Left lung (tissue), 10 donors: ENCODE measurements around the gene CLCN5. TPM values are rescaled to one million over a fixed set of nuclear protein-coding genes. Genes with fewer than 3 reads are reported as not detected.

Source experiments
- ATAC-seq: fragments of 200-7000 bp; cut with Tn5 transposase; one replicate; pipeline ENCODE4 v1.9.1; 2020; ENCODE audit warnings: moderate library complexity
- DNase-seq, 4 donors: peaks; one replicate each; pipeline ENCODE4 v3.0.0-alpha.2; 2013 to 2020
- H3K27ac ChIP-seq, 2 donors: fragments of 200-600 bp; sonication (generic) in 1 of 2; one replicate each; pipeline versions ENCODE4 v1.5.0 to v1.8.0; 2020 to 2021
- H3K27me3 ChIP-seq, 2 donors: fragments of 200-600 bp; sonication (generic) in 1 of 2; one replicate each; pipeline versions ENCODE4 v1.5.0 to v1.8.0; 2020 to 2021
- H3K36me3 ChIP-seq, 2 donors: fragments of 200-600 bp; sonication (generic) in 1 of 2; one replicate each; pipeline versions ENCODE4 v1.5.0 to v1.8.0; 2020 to 2021
- H3K4me1 ChIP-seq, 2 donors: fragments of 200-600 bp; one replicate each; pipeline ENCODE4 v1.8.0; 2021
- H3K4me3 ChIP-seq, 2 donors: fragments of 200-600 bp; sonication (generic) in 1 of 2; one replicate each; pipeline versions ENCODE4 v1.5.0 to v1.8.0; 2020 to 2021; ENCODE audit warnings: mild to moderate bottlenecking in 1 of 2
- H3K9me3 ChIP-seq, 2 donors: fragments of 200-600 bp; sonication (generic) in 1 of 2; one replicate each; pipeline versions ENCODE4 v1.5.0 to v1.8.0; 2020 to 2021
- intact Hi-C, 2 donors: fragments of 100-400 bp; cut with DNase I; formaldehyde crosslinking; loops; one replicate each; pipeline versions ENCODE4 v1.11.2 to v1.14.2; 2022
- polyA plus RNA-seq, 6 donors: library from polyadenylated mRNA; unstranded; fragments of 120-200 nt; gene quantifications; one replicate each; pipeline ENCODE4 v1.2.1, GENCODE V29; 2013; ENCODE audit not compliant: insufficient read length in 6 of 6
- total RNA-seq, 2 donors: library from RNA; stranded (reverse); fragmentation: NEBNext Ultra II Directional; extraction: Animal tissue kit (Norgen Biotek cat#: 25700); gene quantifications; one replicate each; pipeline ENCODE4 v1.2.1, GENCODE V29; 2021
- TF ChIP-seq, protein P1 (sequence below), 2 donors: fragments of 200-600 bp; sonication (generic) in 1 of 2; IDR thresholded peaks; one replicate each; pipeline versions ENCODE4 v1.5.0 to v1.8.0; 2021; ENCODE audit warnings: antibody characterized with exemption in 2 of 2
- donor health status: DM: no; HTN: yes; CAD: no.
- donor health status: DM: no; HTN: no; CAD: no.

CLCN5 gene
- total and polyA plus RNA-seq, 8 donors = 12.5 to 19.5 (median 14.9) TPM

DNA sequence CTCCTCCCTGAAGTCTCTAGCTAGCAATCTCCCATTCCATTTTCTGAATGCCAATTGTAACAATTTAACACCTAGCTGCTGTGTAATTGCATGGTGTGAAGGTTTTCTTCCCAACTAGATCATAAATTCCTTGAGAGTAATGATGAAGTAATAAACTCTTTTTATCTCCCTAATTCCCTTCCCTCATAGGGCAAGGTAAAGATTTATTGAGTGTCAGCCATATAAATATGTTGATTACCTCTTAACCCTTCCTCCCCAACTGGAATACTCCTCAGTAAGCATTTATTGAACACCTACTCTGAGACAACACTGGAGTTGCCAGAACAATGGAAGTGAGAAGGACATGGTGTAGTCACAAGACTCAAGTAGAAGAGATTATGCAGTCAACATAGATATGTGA lies 112.7 kb downstream of the CLCN5 start:
- no peaks in the 10 kb centered on the region for H3K9me3 ChIP-seq
- intact Hi-C loops = no loop called here
- H3K27ac ChIP-seq = no peak overlapping the region
- no peak for ATAC-seq
- no peaks in the 10 kb centered on the region for H3K4me1 ChIP-seq
- H3K4me3 ChIP-seq = no peak overlapping the region
- TF ChIP-seq, protein P1, sequence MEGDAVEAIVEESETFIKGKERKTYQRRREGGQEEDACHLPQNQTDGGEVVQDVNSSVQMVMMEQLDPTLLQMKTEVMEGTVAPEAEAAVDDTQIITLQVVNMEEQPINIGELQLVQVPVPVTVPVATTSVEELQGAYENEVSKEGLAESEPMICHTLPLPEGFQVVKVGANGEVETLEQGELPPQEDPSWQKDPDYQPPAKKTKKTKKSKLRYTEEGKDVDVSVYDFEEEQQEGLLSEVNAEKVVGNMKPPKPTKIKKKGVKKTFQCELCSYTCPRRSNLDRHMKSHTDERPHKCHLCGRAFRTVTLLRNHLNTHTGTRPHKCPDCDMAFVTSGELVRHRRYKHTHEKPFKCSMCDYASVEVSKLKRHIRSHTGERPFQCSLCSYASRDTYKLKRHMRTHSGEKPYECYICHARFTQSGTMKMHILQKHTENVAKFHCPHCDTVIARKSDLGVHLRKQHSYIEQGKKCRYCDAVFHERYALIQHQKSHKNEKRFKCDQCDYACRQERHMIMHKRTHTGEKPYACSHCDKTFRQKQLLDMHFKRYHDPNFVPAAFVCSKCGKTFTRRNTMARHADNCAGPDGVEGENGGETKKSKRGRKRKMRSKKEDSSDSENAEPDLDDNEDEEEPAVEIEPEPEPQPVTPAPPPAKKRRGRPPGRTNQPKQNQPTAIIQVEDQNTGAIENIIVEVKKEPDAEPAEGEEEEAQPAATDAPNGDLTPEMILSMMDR (IDR thresholded peaks at IDR 0.05) = no peak
- H3K27me3 ChIP-seq = no peaks in the 10 kb centered on the region
- DNase-seq = no peak
- H3K36me3 ChIP-seq = no peaks in the 10 kb centered on the region

- DNase-seq = no peak
- H3K36me3 ChIP-seq = no peaks in the 10 kb centered on the region
- no peaks in the 10 kb centered on the region for H3K27me3 ChIP-seq
- no peak overlapping the region for H3K27ac ChIP-seq
- no peaks in the 10 kb centered on the region for H3K4me1 ChIP-seq
- ATAC-seq = no peak
- TF ChIP-seq, protein P1 (IDR thresholded peaks at IDR 0.05) = no peak
- no peaks in the 10 kb centered on the region for H3K9me3 ChIP-seq
- H3K4me3 ChIP-seq = no peak overlapping the region
- intact Hi-C loops = no loop called here
Observed at GRCh38 chrX:50036426-50036825, 114.0 kb downstream of the CLCN5 start.

GRCh38 chrX:50045823-50046222 lies 123.4 kb downstream of the CLCN5 start:
- TF ChIP-seq, protein P1 (IDR thresholded peaks at IDR 0.05) = no peak
- no peak overlapping the region for H3K27ac ChIP-seq
- H3K4me3 ChIP-seq = no peak overlapping the region
- no peaks in the 10 kb centered on the region for H3K4me1 ChIP-seq
- H3K9me3 ChIP-seq = no peaks in the 10 kb centered on the region
- intact Hi-C loops = no loop called here
- H3K27me3 ChIP-seq = no peaks in the 10 kb centered on the region
- DNase-seq = no peak
- ATAC-seq = no peak
- no peaks in the 10 kb centered on the region for H3K36me3 ChIP-seq

- intact Hi-C loops = no loop called here
- ATAC-seq = no peak
- Histone ChIP-seq H3K27ac (no peak overlapping the region), H3K4me1 (no peaks in the 10 kb centered on the region), H3K4me3 (no peak overlapping the region), H3K36me3 (no peaks in the 10 kb centered on the region), H3K27me3 (no peaks in the 10 kb centered on the region), H3K9me3 (no peaks in the 10 kb centered on the region)
- no peak for DNase-seq
- TF ChIP-seq, protein P1 (IDR thresholded peaks at IDR 0.05) = no peak
Observed at GRCh38 chrX:50049228-50049627, 126.8 kb downstream of the CLCN5 start.

- DNase-seq = no peak
- Histone ChIP-seq H3K9me3 (no peaks in the 10 kb centered on the region), H3K4me3 (no peak overlapping the region), H3K36me3 (no peaks in the 10 kb centered on the region), H3K27me3 (no peaks in the 10 kb centered on the region), H3K4me1 (no peaks in the 10 kb centered on the region), H3K27ac (no peak overlapping the region)
- ATAC-seq = no peak
- TF ChIP-seq, protein P1 (IDR thresholded peaks at IDR 0.05) = no peak
- intact Hi-C loops = no loop called here
Observed at GRCh38 chrX:50054147-50054546, 131.8 kb downstream of the CLCN5 start.
